HepG2 (cell line): ENCODE data around the gene ITPRIP. TPM values are rescaled to one million over a fixed set of nuclear protein-coding genes. Genes with fewer than 3 reads are reported as not detected.

Source experiments
- ATAD3A ChIP-seq: sonication (generic); formaldehyde crosslinking; IDR thresholded peaks from 2 replicates; pipeline ENCODE4 v1.4.0; 2020; ENCODE audit warnings: missing genetic modification reagents
- CHD2 ChIP-seq: IDR thresholded peaks from 2 replicates; pipeline ENCODE4 v1.6.1; 2011; ENCODE audit warnings: low read depth, low read length, improper control_type of control experiment
- KLF15 ChIP-seq: sonication (generic); formaldehyde crosslinking; IDR thresholded peaks from 2 replicates; pipeline ENCODE4 v1.8.1; 2023; ENCODE audit warnings: borderline replicate concordance, mild to moderate bottlenecking, inconsistent platforms, missing genetic modification reagents, mixed read lengths
- LCORL ChIP-seq, 2 experiments: fragments of 450-650 bp in 1 of 2; sonication (generic) in 1 of 2; formaldehyde crosslinking in 1 of 2; IDR thresholded peaks; 2 replicates each; pipeline versions ENCODE4 v1.5.0 to v1.6.1; 2017 to 2020; ENCODE audit warnings: antibody characterized with exemption in 1 of 2, missing genetic modification reagents in 1 of 2
- MAF1 ChIP-seq: sonication (generic); formaldehyde crosslinking; IDR thresholded peaks from 2 replicates; pipeline ENCODE4 v1.5.0; 2020; ENCODE audit warnings: missing genetic modification reagents, borderline replicate concordance
- MIXL1 ChIP-seq: IDR thresholded peaks from 2 replicates; pipeline ENCODE4 v1.6.1; 2016
- NR2F6 ChIP-seq, 2 experiments: IDR thresholded peaks; 2 replicates each; pipeline ENCODE4 v1.6.1; 2016; ENCODE audit warnings: antibody characterized with exemption in 1 of 2, mild to moderate bottlenecking in 1 of 2
- POGZ ChIP-seq: sonication (generic); formaldehyde crosslinking; IDR thresholded peaks from 2 replicates; pipeline ENCODE4 v1.4.0; 2020; ENCODE audit warnings: mild to moderate bottlenecking, missing genetic modification reagents
- RBM22 ChIP-seq: fragments of 200-400 bp; formaldehyde crosslinking; optimal IDR thresholded peaks from 2 replicates; pipeline ENCODE3; 2017; ENCODE audit warnings: mild to moderate bottlenecking, low read length, moderate library complexity
- RXRB ChIP-seq: IDR thresholded peaks from 2 replicates; pipeline ENCODE4 v1.6.1; 2016; ENCODE audit warnings: borderline replicate concordance, missing genetic modification reagents, missing compliant biosample characterization
- SRSF9 ChIP-seq: fragments of 200-400 bp; formaldehyde crosslinking; IDR thresholded peaks from 2 replicates; pipeline ENCODE4 v1.6.1; 2018; ENCODE audit warnings: borderline replicate concordance, mild to moderate bottlenecking, low read depth, low read length; ENCODE audit not compliant: insufficient read depth, poor library complexity, severe bottlenecking
- ZNF775 ChIP-seq: sonication (generic); formaldehyde crosslinking; IDR thresholded peaks from 2 replicates; pipeline ENCODE4 v1.4.0; 2020; ENCODE audit warnings: missing genetic modification reagents, mild to moderate bottlenecking, moderate library complexity, borderline replicate concordance
- ZSCAN12 ChIP-seq: sonication (generic); formaldehyde crosslinking; IDR thresholded peaks from 2 replicates; pipeline ENCODE4 v1.9.0; 2021; ENCODE audit warnings: mild to moderate bottlenecking, missing genetic modification reagents
- polyA plus RNA-seq, 8 experiments: library from polyadenylated mRNA; depleted of rRNA in 3 of 8; stranded (reverse) in 7 of 8; unstranded in 1 of 8; fragments of >200 nt; fragmentation: Illumina TruSeq in 4 of 8; extraction: Trizol in 4 of 8; gene quantifications; 2 replicates each; pipeline versions ENCODE4 v1.2.1 to v1.2.3, GENCODE V29; 2011 to 2016; ENCODE audit warnings: low read depth in 4 of 8, missing spikeins in 1 of 8, mixed read lengths in 1 of 8; ENCODE audit not compliant: insufficient read depth in 1 of 8
- total RNA-seq, 5 experiments: library from RNA; depleted of rRNA; stranded (reverse); fragments of >200 nt; fragmentation: Illumina TruSeq; extraction: Trizol; gene quantifications; 2 replicates each; pipeline ENCODE4 v1.2.3, GENCODE V29; 2016; ENCODE audit warnings: low read depth in 1 of 5
- TF ChIP-seq, protein P1 (sequence below): IDR thresholded peaks from 2 replicates; pipeline ENCODE4 v1.6.1; 2016
- TF ChIP-seq, protein P2 (sequence below), 2 experiments: IDR thresholded peaks; 2 replicates each; pipeline ENCODE4 v1.6.1; 2011 to 2012; ENCODE audit warnings: low read length in 2 of 2, borderline replicate concordance in 1 of 2, low read depth in 1 of 2, mild to moderate bottlenecking in 1 of 2, moderate library complexity in 1 of 2
- TF ChIP-seq, protein P3 (sequence below): sonication (generic); formaldehyde crosslinking; IDR thresholded peaks from 2 replicates; pipeline ENCODE4 v1.5.0; 2020; ENCODE audit warnings: missing genetic modification reagents
- TF ChIP-seq, protein P4 (sequence below): sonication (generic); formaldehyde crosslinking; IDR thresholded peaks from 2 replicates; pipeline ENCODE4 v1.4.0; 2020; ENCODE audit warnings: missing genetic modification reagents
- TF ChIP-seq, protein P5 (sequence below): sonication (generic); formaldehyde crosslinking; IDR thresholded peaks from 2 replicates; pipeline ENCODE4 v1.4.0; 2020; ENCODE audit warnings: missing genetic modification reagents, mild to moderate bottlenecking, borderline replicate concordance

ITPRIP gene
- total and polyA plus RNA-seq, 2 of the 13 experiments (the other 11 are each of a cell fraction or from before 2014, with no cell fraction given): 1.00 to 2.8 TPM

DNA sequence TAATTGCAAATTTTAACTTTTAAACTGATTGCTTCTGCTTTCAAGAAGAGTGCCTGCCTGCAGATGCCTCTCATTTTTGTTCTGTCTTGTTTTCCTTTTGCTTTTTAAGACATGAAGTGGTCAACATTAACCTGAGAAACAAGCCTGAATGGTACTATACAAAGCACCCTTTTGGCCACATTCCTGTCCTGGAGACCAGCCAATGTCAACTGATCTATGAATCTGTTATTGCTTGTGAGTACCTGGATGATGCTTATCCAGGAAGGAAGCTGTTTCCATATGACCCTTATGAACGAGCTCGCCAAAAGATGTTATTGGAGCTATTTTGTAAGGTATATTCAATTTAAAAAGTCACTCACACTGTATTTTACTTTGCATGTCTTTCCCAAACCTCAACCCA, 60.5 kb downstream of the ITPRIP start (continued):
- TF ChIP-seq, protein P1, sequence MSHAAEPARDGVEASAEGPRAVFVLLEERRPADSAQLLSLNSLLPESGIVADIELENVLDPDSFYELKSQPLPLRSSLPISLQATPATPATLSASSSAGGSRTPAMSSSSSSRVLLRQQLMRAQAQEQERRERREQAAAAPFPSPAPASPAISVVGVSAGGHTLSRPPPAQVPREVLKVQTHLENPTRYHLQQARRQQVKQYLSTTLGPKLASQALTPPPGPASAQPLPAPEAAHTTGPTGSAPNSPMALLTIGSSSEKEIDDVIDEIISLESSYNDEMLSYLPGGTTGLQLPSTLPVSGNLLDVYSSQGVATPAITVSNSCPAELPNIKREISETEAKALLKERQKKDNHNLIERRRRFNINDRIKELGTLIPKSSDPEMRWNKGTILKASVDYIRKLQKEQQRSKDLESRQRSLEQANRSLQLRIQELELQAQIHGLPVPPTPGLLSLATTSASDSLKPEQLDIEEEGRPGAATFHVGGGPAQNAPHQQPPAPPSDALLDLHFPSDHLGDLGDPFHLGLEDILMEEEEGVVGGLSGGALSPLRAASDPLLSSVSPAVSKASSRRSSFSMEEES (CRISPR knock-in tag): no peak
- TF ChIP-seq MIXL1 (CRISPR knock-in tag) (no peak), POGZ (CRISPR knock-in tag) (no peak), ZSCAN12 (CRISPR knock-in tag) (no peak), CHD2 (no peak), ZNF775 (no peak), SRSF9 (no peak), RXRB (CRISPR knock-in tag) (peak; percentile 42; the same call in 1 of the 2 replicates), RBM22 (no peak), NR2F6 (IDR thresholded peaks at IDR 0.05) (no peak; the same call in 1 of the 2 replicates), NR2F6 (CRISPR knock-in tag; IDR thresholded peaks at IDR 0.05) (peak; percentile 54; the same call in 1 of the 2 replicates), LCORL (IDR thresholded peaks at IDR 0.05) (no peak), LCORL (CRISPR knock-in tag; IDR thresholded peaks at IDR 0.05) (peak; percentile 78; the same call in 1 of the 2 replicates), MAF1 (CRISPR knock-in tag) (no peak), ATAD3A (CRISPR knock-in tag) (no peak), KLF15 (CRISPR knock-in tag) (no peak)
- TF ChIP-seq, protein P2, sequence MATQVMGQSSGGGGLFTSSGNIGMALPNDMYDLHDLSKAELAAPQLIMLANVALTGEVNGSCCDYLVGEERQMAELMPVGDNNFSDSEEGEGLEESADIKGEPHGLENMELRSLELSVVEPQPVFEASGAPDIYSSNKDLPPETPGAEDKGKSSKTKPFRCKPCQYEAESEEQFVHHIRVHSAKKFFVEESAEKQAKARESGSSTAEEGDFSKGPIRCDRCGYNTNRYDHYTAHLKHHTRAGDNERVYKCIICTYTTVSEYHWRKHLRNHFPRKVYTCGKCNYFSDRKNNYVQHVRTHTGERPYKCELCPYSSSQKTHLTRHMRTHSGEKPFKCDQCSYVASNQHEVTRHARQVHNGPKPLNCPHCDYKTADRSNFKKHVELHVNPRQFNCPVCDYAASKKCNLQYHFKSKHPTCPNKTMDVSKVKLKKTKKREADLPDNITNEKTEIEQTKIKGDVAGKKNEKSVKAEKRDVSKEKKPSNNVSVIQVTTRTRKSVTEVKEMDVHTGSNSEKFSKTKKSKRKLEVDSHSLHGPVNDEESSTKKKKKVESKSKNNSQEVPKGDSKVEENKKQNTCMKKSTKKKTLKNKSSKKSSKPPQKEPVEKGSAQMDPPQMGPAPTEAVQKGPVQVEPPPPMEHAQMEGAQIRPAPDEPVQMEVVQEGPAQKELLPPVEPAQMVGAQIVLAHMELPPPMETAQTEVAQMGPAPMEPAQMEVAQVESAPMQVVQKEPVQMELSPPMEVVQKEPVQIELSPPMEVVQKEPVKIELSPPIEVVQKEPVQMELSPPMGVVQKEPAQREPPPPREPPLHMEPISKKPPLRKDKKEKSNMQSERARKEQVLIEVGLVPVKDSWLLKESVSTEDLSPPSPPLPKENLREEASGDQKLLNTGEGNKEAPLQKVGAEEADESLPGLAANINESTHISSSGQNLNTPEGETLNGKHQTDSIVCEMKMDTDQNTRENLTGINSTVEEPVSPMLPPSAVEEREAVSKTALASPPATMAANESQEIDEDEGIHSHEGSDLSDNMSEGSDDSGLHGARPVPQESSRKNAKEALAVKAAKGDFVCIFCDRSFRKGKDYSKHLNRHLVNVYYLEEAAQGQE (IDR thresholded peaks at IDR 0.05; ENCODE audit: borderline replicate concordance in 1 of 2, low read depth in 1 of 2, low read length in 2 of 2): no peak
- TF ChIP-seq, protein P3, sequence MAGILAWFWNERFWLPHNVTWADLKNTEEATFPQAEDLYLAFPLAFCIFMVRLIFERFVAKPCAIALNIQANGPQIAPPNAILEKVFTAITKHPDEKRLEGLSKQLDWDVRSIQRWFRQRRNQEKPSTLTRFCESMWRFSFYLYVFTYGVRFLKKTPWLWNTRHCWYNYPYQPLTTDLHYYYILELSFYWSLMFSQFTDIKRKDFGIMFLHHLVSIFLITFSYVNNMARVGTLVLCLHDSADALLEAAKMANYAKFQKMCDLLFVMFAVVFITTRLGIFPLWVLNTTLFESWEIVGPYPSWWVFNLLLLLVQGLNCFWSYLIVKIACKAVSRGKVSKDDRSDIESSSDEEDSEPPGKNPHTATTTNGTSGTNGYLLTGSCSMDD (CRISPR knock-in tag): no peak
- TF ChIP-seq, protein P4, sequence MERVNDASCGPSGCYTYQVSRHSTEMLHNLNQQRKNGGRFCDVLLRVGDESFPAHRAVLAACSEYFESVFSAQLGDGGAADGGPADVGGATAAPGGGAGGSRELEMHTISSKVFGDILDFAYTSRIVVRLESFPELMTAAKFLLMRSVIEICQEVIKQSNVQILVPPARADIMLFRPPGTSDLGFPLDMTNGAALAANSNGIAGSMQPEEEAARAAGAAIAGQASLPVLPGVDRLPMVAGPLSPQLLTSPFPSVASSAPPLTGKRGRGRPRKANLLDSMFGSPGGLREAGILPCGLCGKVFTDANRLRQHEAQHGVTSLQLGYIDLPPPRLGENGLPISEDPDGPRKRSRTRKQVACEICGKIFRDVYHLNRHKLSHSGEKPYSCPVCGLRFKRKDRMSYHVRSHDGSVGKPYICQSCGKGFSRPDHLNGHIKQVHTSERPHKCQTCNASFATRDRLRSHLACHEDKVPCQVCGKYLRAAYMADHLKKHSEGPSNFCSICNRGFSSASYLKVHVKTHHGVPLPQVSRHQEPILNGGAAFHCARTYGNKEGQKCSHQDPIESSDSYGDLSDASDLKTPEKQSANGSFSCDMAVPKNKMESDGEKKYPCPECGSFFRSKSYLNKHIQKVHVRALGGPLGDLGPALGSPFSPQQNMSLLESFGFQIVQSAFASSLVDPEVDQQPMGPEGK: no peak
- TF ChIP-seq, protein P5, sequence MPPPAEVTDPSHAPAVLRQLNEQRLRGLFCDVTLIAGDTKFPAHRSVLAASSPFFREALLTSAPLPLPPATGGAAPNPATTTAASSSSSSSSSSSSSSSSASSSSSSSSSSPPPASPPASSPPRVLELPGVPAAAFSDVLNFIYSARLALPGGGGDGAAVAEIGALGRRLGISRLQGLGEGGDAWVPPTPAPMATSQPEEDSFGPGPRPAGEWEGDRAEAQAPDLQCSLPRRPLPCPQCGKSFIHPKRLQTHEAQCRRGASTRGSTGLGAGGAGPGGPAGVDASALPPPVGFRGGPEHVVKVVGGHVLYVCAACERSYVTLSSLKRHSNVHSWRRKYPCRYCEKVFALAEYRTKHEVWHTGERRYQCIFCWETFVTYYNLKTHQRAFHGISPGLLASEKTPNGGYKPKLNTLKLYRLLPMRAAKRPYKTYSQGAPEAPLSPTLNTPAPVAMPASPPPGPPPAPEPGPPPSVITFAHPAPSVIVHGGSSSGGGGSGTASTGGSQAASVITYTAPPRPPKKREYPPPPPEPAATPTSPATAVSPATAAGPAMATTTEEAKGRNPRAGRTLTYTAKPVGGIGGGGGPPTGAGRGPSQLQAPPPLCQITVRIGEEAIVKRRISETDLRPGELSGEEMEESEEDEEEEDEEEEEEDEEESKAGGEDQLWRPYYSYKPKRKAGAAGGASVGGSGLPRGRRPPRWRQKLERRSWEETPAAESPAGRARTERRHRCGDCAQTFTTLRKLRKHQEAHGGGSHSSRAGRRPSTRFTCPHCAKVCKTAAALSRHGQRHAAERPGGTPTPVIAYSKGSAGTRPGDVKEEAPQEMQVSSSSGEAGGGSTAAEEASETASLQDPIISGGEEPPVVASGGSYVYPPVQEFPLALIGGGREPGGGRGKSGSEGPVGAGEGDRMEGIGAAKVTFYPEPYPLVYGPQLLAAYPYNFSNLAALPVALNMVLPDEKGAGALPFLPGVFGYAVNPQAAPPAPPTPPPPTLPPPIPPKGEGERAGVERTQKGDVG (CRISPR knock-in tag): no peak
